GM10248 (cell line): Measurements from ENCODE around the gene BICDL1.

Source experiments
- CTCF ChIA-PET: fragments of 300-600 bp; sonication (Branson Sonifier 250); formaldehyde crosslinking; extraction: SDS; loops from one replicate; lab custom pipeline; 2021; ENCODE audit warnings: antibody characterized with exemption; lab: Yijun Ruan, JAX
- POLR2A ChIA-PET: fragments of 350-650 bp; sonication (Branson Sonifier 250); formaldehyde crosslinking; extraction: SDS; loops from one replicate; lab custom pipeline; 2020; ENCODE audit warnings: antibody characterized with exemption; lab: Yijun Ruan, JAX
- DNase-seq: peaks from one replicate; pipeline ENCODE4 v3.0.0; 2012; ENCODE audit errors: extremely low spot score
- CTCF ChIP-seq: IDR thresholded peaks from 2 replicates; pipeline ENCODE4 v1.5.1; 2012; ENCODE audit warnings: mild to moderate bottlenecking, low read depth; ENCODE audit errors: extremely low read depth, missing control alignments, control extremely low read depth

The BICDL1 gene

GRCh38 chr12:120047072-120047471 lies 58.0 kb downstream of the BICDL1 start:
- ChIA-PET POLR2A (no interaction called here), CTCF (interaction anchor here (1.8 kb wide), 1 partner anchor 12 kb away, joined by 8 read pairs; no protein-coding TSS in a partner anchor)
- no peak for TF ChIP-seq CTCF
- DNase-seq, result no peak

- no peak for TF ChIP-seq CTCF
- DNase-seq, result no peak
- ChIA-PET POLR2A (no interaction called here), CTCF (interaction anchor here (1.8 kb wide), 1 partner anchor 13 kb away, joined by 8 read pairs; no protein-coding TSS in a partner anchor)
Measured at GRCh38 chr12:120048263-120048662, 59.2 kb downstream of the BICDL1 start.

GRCh38 chr12:120049426-120049825 lies 60.4 kb downstream of the BICDL1 start:
- ChIA-PET POLR2A (no interaction called here), CTCF (no interaction called here)
- DNase-seq, result no peak
- TF ChIP-seq CTCF, result no peak

- no peak for DNase-seq
- CTCF ChIA-PET, result interaction anchor here (1.2 kb wide), 1 partner anchor 16 kb away, joined by 4 read pairs; no protein-coding TSS in a partner anchor
- no peak for TF ChIP-seq CTCF
- POLR2A ChIA-PET, result no interaction called here
Measured at GRCh38 chr12:120051535-120051934, 62.5 kb downstream of the BICDL1 start.

GRCh38 chr12:120054293-120054692 lies 65.3 kb downstream of the BICDL1 start:
- ChIA-PET CTCF (interaction anchor here (1.1 kb wide), 1 partner anchor 19 kb away, joined by 3 read pairs; no protein-coding TSS in a partner anchor), POLR2A (no interaction called here)
- no peak for DNase-seq
- TF ChIP-seq CTCF, result no peak

GRCh38 chr12:120055231-120056000 lies 66.4 kb downstream of the BICDL1 start:
- TF ChIP-seq CTCF, result no peak
- POLR2A ChIA-PET, result no interaction called here
- CTCF ChIA-PET, result interaction anchor here (1.1 kb wide), 1 partner anchor 18 kb away, joined by 3 read pairs; no protein-coding TSS in a partner anchor
- DNase-seq, result no peak
